Measurements from ENCODE around the gene FNIP2.

FNIP2 gene

DNA sequence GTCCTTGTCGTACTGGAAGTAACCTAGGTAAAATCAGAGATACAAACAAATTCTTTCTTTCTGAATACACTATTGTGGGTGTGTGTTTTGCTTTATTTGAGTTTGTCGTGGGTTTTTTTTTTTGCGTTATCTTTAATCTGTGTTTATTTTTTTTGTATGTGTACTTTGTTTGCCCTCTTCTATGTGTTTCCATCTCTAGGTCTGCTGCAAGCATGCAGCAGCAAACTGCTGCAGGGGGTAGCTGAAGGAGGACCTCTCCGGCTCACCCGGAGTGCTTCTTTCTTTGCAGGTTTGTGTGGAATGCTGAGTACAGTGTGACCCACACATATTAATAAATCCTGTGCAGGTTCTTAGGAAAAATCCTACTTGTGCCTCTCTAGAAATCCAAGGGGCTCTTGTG, 64.8 kb downstream of the FNIP2 start:
- Histone ChIP-seq H3K36me3 (ENCODE audit: control insufficient read depth, insufficient read depth, low read length) (no peaks in the 10 kb centered on the region), H3K4me3 (ENCODE audit: insufficient read depth, low read depth, low read length) (no peak overlapping the region), H3K27me3 (ENCODE audit: control insufficient read depth, insufficient read depth, low read length, poor library complexity, severe bottlenecking) (no peaks in the 10 kb centered on the region), H3K9me3 (ENCODE audit: control insufficient read depth, low read length) (no peaks in the 10 kb centered on the region), H3K27ac (ENCODE audit: insufficient read depth, low read depth, low read length, poor library complexity, severe bottlenecking) (no peak overlapping the region), H3K4me1 (ENCODE audit: control insufficient read depth, insufficient read depth, low read length) (peaks cover 5% of the 10 kb centered on the region)
- WGBS, 2 experiments: 91 to 100% methylated on average over 3 to 5 of the region's 5 CpGs

DNA sequence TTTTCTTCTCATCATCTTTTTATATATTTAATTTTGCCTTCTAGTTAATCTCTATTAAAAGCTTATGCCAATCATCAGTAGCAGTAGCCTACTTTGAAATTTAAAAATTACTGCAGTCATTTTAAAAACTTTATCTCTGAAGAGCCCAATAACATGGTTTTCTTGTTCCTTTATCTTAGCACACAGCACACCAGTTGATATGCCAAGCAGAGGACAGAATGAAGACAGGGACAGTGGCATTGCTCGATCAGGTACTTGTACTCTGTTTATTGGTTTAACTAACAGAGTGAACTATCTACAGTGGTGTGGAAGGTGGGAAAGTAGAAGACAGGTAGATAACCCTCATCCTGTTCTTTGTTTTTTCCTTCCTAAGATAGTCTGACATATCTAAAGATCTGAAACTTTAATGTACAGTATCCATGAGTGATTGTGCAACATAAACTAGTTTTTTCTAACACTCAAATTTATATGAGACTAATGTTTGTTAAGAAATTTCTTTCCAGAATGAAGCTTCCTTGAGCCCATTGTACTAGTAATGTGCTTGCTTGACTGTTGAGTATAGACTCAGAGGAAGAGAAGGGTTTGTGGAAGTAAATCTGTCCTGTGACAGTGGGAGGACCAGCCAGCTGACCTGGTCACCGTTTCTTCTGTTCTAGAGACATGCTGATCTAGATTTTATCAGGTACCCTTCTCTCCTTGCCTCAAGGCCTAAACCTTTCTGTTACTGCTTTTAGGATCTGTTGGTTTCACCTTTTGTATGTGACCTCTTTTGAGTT, 66.6 kb downstream of the FNIP2 start:
- H3K27me3 ChIP-seq (ENCODE audit: control insufficient read depth, insufficient read depth, low read length, poor library complexity, severe bottlenecking): no peaks in the 10 kb centered on the region
- peaks cover 5% of the 10 kb centered on the region for H3K4me1 ChIP-seq (ENCODE audit: control insufficient read depth, insufficient read depth, low read length)
- no peaks in the 10 kb centered on the region for H3K9me3 ChIP-seq (ENCODE audit: control insufficient read depth, low read length)
- H3K27ac ChIP-seq (ENCODE audit: insufficient read depth, low read depth, low read length, poor library complexity, severe bottlenecking): no peak overlapping the region
- 93 to 97% methylated on average over 2 of the region's 2 CpGs for WGBS, 2 experiments
- H3K4me3 ChIP-seq (ENCODE audit: insufficient read depth, low read depth, low read length): no peak overlapping the region
- no peaks in the 10 kb centered on the region for H3K36me3 ChIP-seq (ENCODE audit: control insufficient read depth, insufficient read depth, low read length)

DNA sequence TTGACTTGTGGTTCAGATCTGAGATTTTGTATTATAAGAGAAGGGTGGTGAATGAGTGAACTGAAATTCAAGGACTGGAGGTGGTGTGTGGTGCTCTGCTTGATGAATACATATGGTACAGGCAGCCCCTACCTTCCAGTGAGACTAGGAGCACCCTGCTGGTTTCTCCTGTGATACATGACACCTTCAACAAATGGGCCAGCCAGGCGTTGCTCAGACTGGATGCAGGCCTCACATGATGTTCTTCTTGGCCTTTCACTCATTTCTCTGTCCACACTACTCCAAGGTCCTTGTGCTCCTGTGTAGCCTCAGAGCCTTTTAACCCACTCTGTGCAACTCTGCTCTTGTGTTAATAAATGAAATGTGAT, 67.2 kb downstream of the FNIP2 start:
- H3K4me3 ChIP-seq (ENCODE audit: insufficient read depth, low read depth, low read length): no peak overlapping the region
- peaks cover 5% of the 10 kb centered on the region for H3K4me1 ChIP-seq (ENCODE audit: control insufficient read depth, insufficient read depth, low read length)
- no peaks in the 10 kb centered on the region for H3K27me3 ChIP-seq (ENCODE audit: control insufficient read depth, insufficient read depth, low read length, poor library complexity, severe bottlenecking)
- H3K36me3 ChIP-seq (ENCODE audit: control insufficient read depth, insufficient read depth, low read length): no peaks in the 10 kb centered on the region
- no peaks in the 10 kb centered on the region for H3K9me3 ChIP-seq (ENCODE audit: control insufficient read depth, low read length)
- no peak overlapping the region for H3K27ac ChIP-seq (ENCODE audit: insufficient read depth, low read depth, low read length, poor library complexity, severe bottlenecking)
- WGBS, 2 experiments: 41 to 43% methylated on average over 1 of the region's 1 CpG

DNA sequence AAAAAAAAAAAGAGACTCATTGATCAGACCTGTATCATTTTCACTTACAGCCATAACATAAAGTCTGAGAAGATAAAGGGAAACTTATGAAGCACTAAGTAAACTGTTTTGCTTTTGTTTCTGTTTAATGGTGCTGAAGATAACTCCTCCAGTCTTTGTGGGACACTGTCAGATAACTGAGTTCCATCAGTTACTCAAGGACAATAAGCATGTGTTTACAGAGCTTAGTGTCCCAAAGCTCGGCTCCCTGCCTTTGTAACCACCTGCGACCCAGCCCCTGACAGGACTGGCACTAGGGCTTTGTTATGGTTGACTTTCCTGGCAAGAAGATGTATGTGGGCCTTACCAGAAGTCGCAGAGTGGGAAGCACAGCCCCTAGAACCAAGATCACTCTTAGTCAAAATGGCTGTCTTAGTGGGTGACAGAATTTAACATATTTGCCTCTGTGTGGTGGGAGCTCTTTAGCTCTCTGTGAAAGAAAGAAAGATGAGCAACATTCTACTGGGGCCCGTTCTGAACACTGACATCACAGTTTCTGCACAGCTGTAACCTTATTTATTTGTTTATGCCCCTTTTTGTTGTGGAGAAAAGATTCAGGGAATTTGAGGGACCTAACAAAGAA, 68.1 kb downstream of the FNIP2 start:
- Histone ChIP-seq H3K27ac (ENCODE audit: insufficient read depth, low read depth, low read length, poor library complexity, severe bottlenecking) (no peak overlapping the region), H3K4me3 (ENCODE audit: insufficient read depth, low read depth, low read length) (no peak overlapping the region), H3K36me3 (ENCODE audit: control insufficient read depth, insufficient read depth, low read length) (no peaks in the 10 kb centered on the region), H3K4me1 (ENCODE audit: control insufficient read depth, insufficient read depth, low read length) (peaks cover 5% of the 10 kb centered on the region), H3K27me3 (ENCODE audit: control insufficient read depth, insufficient read depth, low read length, poor library complexity, severe bottlenecking) (no peaks in the 10 kb centered on the region), H3K9me3 (ENCODE audit: control insufficient read depth, low read length) (no peaks in the 10 kb centered on the region)
- 80 to 86% methylated on average over 4 of the region's 4 CpGs for WGBS, 2 experiments

DNA sequence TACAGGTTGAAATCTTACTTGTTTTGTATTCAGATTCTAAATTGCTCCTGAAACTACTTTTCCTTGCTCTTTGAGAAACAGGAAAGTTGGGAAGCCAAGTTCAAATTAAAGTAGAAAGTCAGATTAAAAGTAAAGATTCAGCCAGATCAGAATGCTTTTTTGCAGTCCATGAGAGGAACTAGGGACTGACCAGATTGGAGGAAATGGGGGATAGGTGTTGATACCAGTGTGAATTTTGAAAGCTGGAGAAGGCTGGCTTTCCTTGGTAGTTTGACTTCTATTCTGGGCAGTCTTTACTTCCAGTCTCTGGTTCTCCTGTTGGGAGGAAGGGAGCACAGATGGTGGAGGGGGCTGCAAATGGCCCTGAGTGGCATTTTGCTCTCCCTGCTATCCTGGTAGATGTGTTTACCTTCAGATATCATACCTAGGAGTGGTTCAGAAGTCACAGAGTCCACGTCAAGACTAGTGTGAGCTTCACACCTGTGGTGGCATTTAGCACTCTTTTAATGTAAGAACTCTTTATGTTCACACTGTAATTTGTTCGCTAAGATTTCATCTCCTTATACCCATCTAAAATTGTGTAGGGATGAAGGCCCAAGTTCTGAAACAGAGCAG, 68.8 kb downstream of the FNIP2 start:
- Histone ChIP-seq H3K27me3 (ENCODE audit: control insufficient read depth, insufficient read depth, low read length, poor library complexity, severe bottlenecking) (no peaks in the 10 kb centered on the region), H3K27ac (ENCODE audit: insufficient read depth, low read depth, low read length, poor library complexity, severe bottlenecking) (no peak overlapping the region), H3K36me3 (ENCODE audit: control insufficient read depth, insufficient read depth, low read length) (no peaks in the 10 kb centered on the region), H3K9me3 (ENCODE audit: control insufficient read depth, low read length) (no peaks in the 10 kb centered on the region), H3K4me3 (ENCODE audit: insufficient read depth, low read depth, low read length) (no peak overlapping the region), H3K4me1 (ENCODE audit: control insufficient read depth, insufficient read depth, low read length) (peaks cover 5% of the 10 kb centered on the region)
- 75 to 98% methylated on average over 1 to 2 of the region's 2 CpGs for WGBS, 2 experiments

DNA sequence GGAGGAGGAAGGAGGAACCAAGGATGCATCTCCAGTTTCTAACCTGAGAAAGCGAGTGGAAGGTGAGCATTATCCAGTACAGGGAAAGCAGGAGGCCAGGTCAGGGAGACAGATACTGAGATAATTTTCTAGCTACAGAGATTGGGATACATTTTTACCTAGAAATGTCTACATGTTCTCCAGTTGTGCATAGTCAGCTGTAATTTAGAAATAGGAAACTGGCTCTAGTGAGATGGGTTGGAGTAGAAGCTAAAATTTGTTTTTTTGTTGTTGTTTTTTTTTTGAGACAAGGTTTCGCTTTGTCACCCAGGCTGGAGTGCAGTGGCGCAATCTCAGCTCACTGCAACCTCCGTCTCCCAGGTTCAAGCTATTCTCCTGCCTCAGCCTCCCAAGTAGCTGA, 71.3 kb downstream of the FNIP2 start:
- Histone ChIP-seq H3K27me3 (ENCODE audit: control insufficient read depth, insufficient read depth, low read length, poor library complexity, severe bottlenecking) (no peaks in the 10 kb centered on the region), H3K27ac (ENCODE audit: insufficient read depth, low read depth, low read length, poor library complexity, severe bottlenecking) (no peak overlapping the region), H3K4me1 (ENCODE audit: control insufficient read depth, insufficient read depth, low read length) (peaks cover 5% of the 10 kb centered on the region), H3K4me3 (ENCODE audit: insufficient read depth, low read depth, low read length) (no peak overlapping the region), H3K36me3 (ENCODE audit: control insufficient read depth, insufficient read depth, low read length) (no peaks in the 10 kb centered on the region), H3K9me3 (ENCODE audit: control insufficient read depth, low read length) (no peaks in the 10 kb centered on the region)
- WGBS, 2 experiments: 89 to 92% methylated on average over 4 of the region's 4 CpGs

DNA sequence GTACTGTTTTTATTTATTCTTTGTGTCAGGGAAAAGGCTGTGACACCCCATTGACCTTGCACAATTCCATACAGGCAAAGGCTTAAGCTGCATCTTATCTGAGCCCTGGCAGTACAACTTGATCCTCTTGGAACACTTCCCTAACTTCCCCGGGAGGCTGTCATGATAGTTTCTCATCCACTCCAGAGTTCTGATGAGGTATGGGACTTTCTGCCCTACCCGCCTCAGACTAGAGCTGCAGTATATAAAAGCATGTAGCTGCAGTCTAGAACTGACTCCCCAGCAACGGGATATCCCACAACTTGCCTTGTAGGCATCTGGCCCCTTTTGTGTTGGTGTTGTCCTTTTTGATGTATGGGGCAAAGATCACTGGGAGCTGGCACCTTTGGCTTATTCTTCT, 72.7 kb downstream of the FNIP2 start:
- WGBS, 2 experiments: 94 to 95% methylated on average over 3 of the region's 3 CpGs
- H3K27ac ChIP-seq (ENCODE audit: insufficient read depth, low read depth, low read length, poor library complexity, severe bottlenecking): no peak overlapping the region
- no peaks in the 10 kb centered on the region for H3K4me1 ChIP-seq (ENCODE audit: control insufficient read depth, insufficient read depth, low read length)
- H3K27me3 ChIP-seq (ENCODE audit: control insufficient read depth, insufficient read depth, low read length, poor library complexity, severe bottlenecking): no peaks in the 10 kb centered on the region
- H3K36me3 ChIP-seq (ENCODE audit: control insufficient read depth, insufficient read depth, low read length): no peaks in the 10 kb centered on the region
- H3K4me3 ChIP-seq (ENCODE audit: insufficient read depth, low read depth, low read length): no peak overlapping the region
- no peaks in the 10 kb centered on the region for H3K9me3 ChIP-seq (ENCODE audit: control insufficient read depth, low read length)

DNA sequence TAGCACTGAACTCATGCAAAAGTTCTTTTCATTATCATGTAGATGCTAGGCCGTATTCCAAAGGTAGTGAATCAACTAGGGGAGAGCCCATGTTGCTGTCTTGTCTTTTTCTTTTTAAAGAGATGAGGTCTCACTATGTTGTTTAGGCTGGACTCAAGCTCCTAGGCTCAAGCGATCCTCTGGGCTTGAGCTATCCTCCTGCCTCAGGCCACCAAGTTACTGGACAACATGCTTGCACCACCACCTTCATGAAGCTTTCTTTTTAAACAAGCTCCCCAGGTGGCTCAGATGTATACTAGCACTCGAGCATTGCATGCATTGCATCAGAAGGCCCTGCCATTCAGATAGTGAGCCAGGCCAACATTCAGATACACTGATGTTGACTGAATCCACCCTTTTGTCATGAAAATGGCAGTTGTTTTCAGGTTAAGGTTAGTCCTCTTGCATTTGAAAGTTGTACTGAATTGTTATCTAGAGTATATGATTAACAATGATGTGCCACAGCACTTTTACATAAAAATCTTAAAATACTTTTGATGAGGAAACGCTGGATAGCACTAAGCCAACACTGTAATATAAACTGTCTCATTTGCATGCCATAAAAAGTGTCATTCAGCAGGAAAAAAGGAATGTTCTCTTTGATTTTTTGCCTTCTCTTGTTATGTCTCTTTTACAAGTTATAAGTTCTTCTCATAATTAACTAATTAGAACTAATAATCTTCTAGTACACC, 76.7 kb downstream of the FNIP2 start:
- Histone ChIP-seq H3K36me3 (ENCODE audit: control insufficient read depth, insufficient read depth, low read length) (no peaks in the 10 kb centered on the region), H3K4me3 (ENCODE audit: insufficient read depth, low read depth, low read length) (no peak overlapping the region), H3K4me1 (ENCODE audit: control insufficient read depth, insufficient read depth, low read length) (no peaks in the 10 kb centered on the region), H3K27ac (ENCODE audit: insufficient read depth, low read depth, low read length, poor library complexity, severe bottlenecking) (no peak overlapping the region), H3K9me3 (ENCODE audit: control insufficient read depth, low read length) (no peaks in the 10 kb centered on the region), H3K27me3 (ENCODE audit: control insufficient read depth, insufficient read depth, low read length, poor library complexity, severe bottlenecking) (no peaks in the 10 kb centered on the region)
- 29 to 46% methylated on average over 3 to 4 of the region's 4 CpGs for WGBS, 2 experiments

DNA sequence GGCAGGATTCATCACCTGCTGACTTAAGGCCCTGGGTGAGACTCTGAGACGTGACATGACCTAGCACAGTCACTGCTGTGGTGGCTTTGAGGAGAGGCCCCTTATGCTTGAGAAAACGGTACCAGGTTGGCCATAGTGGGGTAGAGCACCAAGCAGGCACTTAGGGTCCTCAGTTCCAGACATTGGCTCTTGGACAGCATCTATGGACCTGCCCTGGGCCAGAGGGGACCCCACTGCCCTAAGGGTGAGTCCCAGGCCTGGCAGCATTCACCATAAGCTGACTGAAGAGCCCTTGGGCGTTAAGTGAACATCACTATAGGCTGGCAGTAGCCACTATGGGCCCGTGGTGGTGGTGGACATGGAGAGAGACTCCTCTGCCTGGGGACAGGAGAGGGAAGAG, 78.7 kb downstream of the FNIP2 start:
- Histone ChIP-seq H3K27ac (ENCODE audit: insufficient read depth, low read depth, low read length, poor library complexity, severe bottlenecking) (no peak overlapping the region), H3K9me3 (ENCODE audit: control insufficient read depth, low read length) (no peaks in the 10 kb centered on the region), H3K36me3 (ENCODE audit: control insufficient read depth, insufficient read depth, low read length) (no peaks in the 10 kb centered on the region)

DNA sequence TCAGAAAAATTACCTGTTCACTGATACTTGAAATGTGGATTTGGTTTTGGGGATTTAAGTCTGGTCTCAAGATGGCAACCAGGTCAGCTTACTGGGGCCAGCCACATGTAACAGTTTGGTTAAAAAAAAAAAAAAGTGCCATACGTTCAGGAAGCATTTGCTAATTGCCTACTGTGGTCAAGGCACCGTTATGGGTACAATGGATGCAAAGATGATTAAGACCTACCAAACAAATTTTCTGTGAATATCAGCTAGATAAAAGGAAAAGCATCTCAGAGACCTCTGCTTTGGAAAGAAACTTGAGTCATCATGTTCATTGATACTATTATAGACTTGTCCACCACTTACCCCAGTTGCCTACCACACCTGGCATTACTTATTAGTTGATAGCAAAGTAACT, 80.9 kb downstream of the FNIP2 start:
- Histone ChIP-seq H3K4me3 (ENCODE audit: insufficient read depth, low read depth, low read length) (no peak overlapping the region), H3K9me3 (ENCODE audit: control insufficient read depth, low read length) (no peaks in the 10 kb centered on the region), H3K4me1 (ENCODE audit: control insufficient read depth, insufficient read depth, low read length) (no peaks in the 10 kb centered on the region), H3K27me3 (ENCODE audit: control insufficient read depth, insufficient read depth, low read length, poor library complexity, severe bottlenecking) (no peaks in the 10 kb centered on the region), H3K36me3 (ENCODE audit: control insufficient read depth, insufficient read depth, low read length) (no peaks in the 10 kb centered on the region), H3K27ac (ENCODE audit: insufficient read depth, low read depth, low read length, poor library complexity, severe bottlenecking) (no peak overlapping the region)
- WGBS, 2 experiments: 86 to 92% methylated on average over 2 of the region's 2 CpGs

More for the DNA sequence above, 78.7 kb downstream of the FNIP2 start:
- Histone ChIP-seq H3K4me3 (ENCODE audit: insufficient read depth, low read depth, low read length) (no peak overlapping the region), H3K4me1 (ENCODE audit: control insufficient read depth, insufficient read depth, low read length) (no peaks in the 10 kb centered on the region), H3K27me3 (ENCODE audit: control insufficient read depth, insufficient read depth, low read length, poor library complexity, severe bottlenecking) (no peaks in the 10 kb centered on the region)
- 96% methylated on average over 4 of the region's 4 CpGs for WGBS, 2 experiments

Measured in ectodermal cell (in vitro differentiated cells).